GM12872 (cell line): Measurements from ENCODE around the gene CEND1.

Source experiments
- TF ChIP-seq, protein P1 (sequence below): IDR thresholded peaks from 3 replicates; pipeline ENCODE4 v1.5.1; 2011; ENCODE audit warnings: low read depth, mild to moderate bottlenecking, low read length, moderate library complexity; ENCODE audit not compliant: insufficient read depth

Gene CEND1

DNA sequence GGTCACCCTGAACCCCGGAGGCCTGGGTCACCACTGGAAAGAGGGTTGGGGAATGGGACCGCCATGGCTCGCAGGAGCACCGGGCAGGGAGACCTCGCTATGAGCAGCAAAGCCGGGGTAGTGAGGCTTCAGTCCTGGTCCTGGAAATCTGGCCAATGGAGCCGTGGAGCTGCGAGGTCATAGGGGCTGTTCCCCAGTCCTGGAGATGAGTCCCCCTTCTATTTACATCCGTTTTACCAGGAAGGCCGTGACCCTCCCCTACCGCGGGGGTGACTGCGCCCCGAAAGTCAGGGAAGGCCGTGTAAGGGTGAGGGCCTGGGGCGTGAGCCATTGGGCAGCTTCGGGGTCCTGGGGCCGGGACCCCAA lies 14.7 kb upstream of the CEND1 start:
- TF ChIP-seq, protein P1, sequence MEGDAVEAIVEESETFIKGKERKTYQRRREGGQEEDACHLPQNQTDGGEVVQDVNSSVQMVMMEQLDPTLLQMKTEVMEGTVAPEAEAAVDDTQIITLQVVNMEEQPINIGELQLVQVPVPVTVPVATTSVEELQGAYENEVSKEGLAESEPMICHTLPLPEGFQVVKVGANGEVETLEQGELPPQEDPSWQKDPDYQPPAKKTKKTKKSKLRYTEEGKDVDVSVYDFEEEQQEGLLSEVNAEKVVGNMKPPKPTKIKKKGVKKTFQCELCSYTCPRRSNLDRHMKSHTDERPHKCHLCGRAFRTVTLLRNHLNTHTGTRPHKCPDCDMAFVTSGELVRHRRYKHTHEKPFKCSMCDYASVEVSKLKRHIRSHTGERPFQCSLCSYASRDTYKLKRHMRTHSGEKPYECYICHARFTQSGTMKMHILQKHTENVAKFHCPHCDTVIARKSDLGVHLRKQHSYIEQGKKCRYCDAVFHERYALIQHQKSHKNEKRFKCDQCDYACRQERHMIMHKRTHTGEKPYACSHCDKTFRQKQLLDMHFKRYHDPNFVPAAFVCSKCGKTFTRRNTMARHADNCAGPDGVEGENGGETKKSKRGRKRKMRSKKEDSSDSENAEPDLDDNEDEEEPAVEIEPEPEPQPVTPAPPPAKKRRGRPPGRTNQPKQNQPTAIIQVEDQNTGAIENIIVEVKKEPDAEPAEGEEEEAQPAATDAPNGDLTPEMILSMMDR: no peak

DNA sequence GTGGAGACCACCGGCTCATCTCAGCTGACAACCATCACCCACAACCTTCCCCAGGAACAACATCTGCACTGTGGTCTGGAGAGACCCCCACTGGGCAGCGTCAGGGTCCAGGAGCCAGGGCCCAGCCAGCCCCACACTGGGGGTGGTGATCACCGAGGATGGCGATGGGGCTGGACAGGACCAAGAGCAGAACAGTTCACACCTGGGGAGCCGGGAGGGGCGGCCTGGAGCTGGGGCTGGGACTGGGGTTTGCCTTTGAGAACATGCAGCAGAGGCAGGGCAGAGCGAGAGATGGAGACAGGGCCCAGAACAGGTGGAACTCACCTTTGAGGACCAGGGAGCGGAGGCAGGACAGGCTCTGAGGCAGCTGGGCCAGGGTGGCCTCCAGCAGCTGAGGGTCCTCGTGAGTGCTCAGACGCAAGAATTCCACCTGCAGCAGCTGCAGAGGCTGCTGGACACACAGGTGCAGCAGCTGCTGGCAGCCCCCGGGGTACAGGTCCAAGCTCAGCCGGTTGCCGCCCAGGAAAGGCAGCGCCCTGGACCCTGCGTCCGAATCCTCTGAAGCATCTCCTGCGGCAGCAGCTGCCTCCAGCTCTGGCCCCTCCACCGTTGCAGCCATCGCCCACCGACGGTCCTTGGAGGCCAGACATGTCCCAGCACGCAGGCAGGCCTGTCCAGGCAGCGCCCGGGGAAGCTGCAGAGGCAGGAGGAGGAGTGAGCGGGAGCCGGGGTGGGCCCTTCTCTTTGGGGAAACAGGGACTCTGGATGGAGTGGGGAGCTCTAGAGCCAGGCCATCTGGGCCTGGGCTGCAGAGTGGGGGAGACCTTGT lies 14.1 kb upstream of the CEND1 start:
- TF ChIP-seq, protein P1: no peak

DNA sequence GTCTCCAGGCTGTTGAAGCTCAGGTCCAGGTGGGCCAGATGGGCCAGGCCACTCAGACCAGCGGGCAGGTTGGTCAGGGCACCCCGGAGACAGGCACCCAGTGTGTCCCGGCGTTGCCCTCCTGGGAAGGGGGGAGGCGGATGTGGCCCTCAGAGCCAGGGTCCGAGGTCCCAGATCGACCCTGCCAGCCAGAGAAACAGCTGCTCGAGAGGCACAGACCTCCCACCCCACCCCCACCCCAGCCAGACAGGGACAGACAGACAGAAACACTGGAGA lies 13.5 kb upstream of the CEND1 start:
- TF ChIP-seq, protein P1: no peak

DNA sequence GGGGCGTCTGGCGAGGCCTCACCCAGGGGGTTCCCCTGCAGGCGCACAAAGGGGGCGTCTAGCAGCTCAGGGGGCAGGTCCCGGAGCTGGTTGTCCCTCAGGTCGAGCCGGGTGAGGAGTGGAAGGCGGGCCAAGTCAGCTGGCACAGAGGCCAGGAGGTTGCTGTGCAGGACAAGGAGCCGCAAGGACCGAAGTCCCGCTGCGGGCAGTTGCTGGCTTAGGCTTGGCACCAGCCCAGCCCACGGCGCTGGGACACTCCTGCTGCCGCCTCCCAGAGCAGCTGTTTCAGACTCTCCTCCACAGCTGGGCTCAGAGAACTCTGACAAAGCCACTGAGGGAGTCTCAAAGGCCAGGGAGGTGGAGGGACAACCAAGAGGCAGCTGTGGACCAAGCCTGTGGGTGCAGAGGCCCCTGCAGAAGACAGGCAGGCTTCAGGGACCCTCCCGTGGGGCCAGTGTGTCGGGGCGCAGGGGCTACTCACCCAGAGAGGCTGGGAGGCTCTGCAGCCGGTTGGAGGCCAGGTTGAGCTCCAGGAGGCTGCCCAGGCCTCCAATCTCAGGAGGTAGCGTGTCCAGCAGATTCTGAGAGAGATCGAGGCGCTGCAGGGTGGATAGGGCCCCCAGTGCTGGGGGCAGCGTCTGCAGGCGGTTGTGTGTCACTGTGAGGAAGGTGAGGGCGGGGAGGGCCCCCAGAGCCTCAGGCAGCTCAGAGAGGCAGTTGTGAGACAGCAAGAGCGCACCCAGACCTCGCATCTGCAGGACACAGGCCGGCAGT lies 13.0 kb upstream of the CEND1 start:
- TF ChIP-seq, protein P1: no peak

DNA sequence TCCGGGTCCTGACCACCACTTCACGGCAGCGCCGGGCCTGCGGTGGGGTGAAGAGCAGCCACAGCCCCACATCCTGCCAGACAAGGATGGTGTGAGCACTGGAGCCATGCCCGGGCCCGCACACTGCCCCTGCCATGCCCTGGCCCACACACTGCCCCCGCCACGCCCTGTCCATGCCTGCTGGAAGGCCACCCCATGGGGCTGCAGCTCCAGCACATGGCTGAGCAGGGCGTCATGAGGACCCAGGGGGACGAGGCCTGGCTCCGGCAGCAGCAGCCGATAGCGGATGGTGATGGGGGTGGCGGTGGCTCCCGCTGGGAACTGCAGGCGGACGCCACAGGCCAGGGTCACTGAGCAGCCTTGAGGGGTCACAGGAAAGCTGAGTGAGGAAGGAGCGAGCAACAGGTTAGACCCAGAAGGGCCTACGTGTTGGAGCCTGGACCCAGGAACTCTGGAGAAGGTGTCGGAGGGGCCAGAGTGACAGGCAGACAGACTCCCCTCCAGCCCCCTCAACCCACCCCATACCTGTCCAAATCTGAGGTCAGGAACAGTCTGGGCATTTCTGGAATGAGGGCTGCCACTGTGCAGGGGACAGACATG lies 12.2 kb upstream of the CEND1 start:
- TF ChIP-seq, protein P1: no peak

DNA sequence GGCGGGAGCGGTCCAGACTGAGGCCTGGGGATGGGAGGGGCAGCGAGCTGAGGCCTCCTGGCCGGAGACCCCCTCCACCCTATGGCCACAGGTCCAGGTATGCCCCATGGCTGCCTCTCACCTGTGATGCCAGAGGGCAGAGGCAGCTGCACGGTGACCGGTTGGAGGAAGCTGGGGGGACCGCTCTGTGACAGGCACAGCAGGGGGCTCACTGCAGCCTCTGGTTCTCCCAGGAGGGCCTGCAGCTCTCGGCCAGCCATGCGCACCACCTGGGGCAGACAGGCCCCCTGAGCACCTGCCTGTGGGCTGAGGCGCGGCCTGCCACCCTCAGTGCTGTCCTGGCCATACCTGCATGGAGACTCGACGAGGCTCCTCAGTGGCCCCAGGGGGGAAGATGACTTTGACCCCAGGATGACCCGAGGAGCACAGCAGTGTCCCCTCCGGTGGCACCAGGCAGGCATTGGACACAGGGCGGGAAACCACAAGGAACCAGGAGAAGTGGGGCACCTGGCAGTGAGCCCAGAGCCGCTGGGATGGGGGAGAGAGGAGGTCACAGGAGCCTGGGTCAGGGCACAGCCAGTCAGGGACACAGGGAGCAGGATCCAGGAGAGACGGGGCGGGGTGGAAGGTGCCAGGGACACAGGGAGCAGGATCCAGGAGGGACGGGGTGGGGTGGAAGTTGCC lies 11.3 kb upstream of the CEND1 start:
- TF ChIP-seq, protein P1: no peak

DNA sequence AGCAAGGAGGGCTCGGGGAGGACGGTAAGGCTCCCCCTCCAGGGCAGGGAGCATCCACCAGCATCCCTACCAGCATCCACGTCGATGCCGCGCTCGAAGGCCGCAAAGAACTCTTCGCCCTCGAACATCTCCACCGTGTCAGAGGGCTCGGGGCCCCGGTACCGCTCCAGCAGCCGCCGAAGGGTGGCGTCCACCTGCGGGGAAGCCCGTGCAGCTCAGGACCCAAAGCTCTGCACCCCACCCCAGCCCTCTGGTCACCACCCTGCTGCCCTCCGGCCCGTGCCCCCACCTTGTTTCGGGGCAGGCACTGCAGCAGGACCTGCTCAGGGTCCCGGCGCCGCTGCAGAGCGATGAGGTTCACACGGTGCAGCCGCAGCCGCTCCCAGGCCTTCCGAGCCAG lies 10.6 kb upstream of the CEND1 start:
- TF ChIP-seq, protein P1: no peak
